Amniotic stem cell (primary cell): ENCODE measurements around the gene ANP32A.

ENCODE experiments used
- DNase-seq: peaks from one replicate; lab custom pipeline; 2025; lab: John Stamatoyannopoulos, UW

ANP32A gene

GRCh38 chr15:68743256-68743655 lies 77.4 kb downstream of the ANP32A start:
- no peak for DNase-seq

DNA sequence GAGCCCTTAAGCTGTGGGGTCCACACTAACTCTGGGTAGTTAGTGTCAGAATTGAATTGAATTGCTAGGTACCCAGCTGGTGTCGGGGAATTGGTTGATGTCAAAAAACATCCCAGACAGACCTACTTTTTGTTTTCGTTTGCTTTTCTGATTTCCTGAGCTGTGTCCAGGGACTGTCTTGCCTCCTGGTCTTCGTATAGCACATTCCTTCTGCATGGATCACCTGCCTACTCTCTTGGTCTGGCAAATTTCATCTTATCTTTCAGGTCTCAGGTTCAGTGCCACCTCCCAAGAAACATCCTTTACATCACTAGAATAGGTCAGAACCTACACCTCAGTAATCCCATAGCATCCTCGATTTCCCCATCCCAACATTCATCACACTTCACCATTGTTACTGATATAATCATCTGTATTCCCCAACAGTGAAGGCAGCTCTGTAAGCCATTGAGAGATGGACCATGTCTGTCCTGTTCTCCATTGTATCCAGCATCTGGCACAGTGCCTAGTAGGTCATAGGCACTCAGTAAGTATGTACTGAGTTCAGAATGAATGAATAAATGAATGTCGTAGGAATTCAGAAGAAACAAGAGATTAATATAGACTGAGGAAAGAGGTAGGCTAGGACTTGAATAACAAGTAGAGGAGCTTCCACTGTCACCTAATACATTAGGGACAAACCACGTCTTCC lies 81.2 kb downstream of the ANP32A start:
- no peak for DNase-seq

- DNase-seq: no peak
Observed at GRCh38 chr15:68735610-68736009, 85.1 kb downstream of the ANP32A start.

GRCh38 chr15:68734881-68735280 lies 85.8 kb downstream of the ANP32A start:
- no peak for DNase-seq

DNA sequence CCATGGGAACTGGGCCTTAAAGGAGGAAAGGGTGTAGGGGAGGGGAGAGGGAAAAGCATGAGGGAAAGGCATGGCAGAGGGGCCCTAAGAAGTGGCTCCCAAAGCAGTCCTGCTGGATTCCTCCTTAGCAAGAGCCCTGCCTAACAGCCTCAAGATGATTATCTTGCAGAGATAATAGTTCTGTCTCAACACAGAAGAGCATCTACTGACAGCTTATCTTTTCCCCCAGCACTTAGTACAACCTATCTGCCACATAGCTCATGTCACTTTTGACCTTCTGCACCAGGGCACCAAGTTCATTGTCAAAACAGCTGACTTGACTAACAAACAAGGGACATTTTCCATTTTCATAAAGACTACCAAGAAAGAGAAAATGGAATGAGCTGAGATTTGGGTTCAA lies 86.3 kb downstream of the ANP32A start:
- no peak for DNase-seq

GRCh38 chr15:68733666-68734065 lies 87.0 kb downstream of the ANP32A start:
- DNase-seq: no peak

GRCh38 chr15:68732451-68732850 lies 88.2 kb downstream of the ANP32A start:
- no peak for DNase-seq

- DNase-seq: no peak
Observed at GRCh38 chr15:68730976-68731897, 89.5 kb downstream of the ANP32A start.

GRCh38 chr15:68730471-68730919 lies 90.2 kb downstream of the ANP32A start:
- peak; percentile 13 for DNase-seq

GRCh38 chr15:68729789-68730411 lies 90.8 kb downstream of the ANP32A start:
- DNase-seq: peak; percentile 14
